A549 (cell line): ENCODE data around the gene SLC1A4.

Source experiments
- BHLHE40 ChIP-seq: IDR thresholded peaks from 2 replicates; pipeline ENCODE4 v1.6.1; 2012; ENCODE audit warnings: low read depth, low read length, inconsistent platforms
- CTCF ChIP-seq: fragments of >200 bp; sonication (Bioruptor Twin); formaldehyde crosslinking; IDR thresholded peaks from 3 replicates; pipeline ENCODE4 v1.5.1; 2016
- HOXA7 ChIP-seq: fragments of 250-450 bp; sonication (Bioruptor Pico); IDR thresholded peaks from 2 replicates; pipeline ENCODE4 v1.5.0; 2020; ENCODE audit warnings: mild to moderate bottlenecking, moderate library complexity
- POLR2AphosphoS2 ChIP-seq: conservative IDR thresholded peaks from 2 replicates; pipeline ENCODE4 v1.6.1; 2012; ENCODE audit warnings: low read length, improper control_type of control experiment, inconsistent platforms
- TF ChIP-seq, protein P1 (sequence below): IDR thresholded peaks from 2 replicates; pipeline ENCODE4 v1.6.1; 2012

DNA sequence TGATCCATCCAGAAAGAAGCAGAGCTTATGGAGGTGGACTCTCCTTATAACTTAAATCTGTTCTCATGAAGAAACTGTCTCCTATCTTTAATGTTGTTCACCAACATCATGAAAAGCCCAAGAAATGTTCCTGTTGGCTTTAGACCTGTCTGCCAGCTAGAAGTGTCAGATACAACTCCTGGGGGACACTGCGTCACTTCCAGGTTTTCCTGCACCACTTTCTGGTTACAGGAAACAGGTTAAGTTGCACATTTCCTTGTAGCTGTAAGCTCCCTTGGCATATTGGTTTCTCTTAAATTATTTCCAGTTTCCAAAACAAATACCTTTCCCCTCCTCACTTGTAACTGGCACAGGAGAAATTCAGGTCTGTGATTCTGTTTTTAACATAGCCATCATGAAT lies 69.9 kb downstream of the SLC1A4 start:
- TF ChIP-seq CTCF, result no peak
- TF ChIP-seq, protein P1, sequence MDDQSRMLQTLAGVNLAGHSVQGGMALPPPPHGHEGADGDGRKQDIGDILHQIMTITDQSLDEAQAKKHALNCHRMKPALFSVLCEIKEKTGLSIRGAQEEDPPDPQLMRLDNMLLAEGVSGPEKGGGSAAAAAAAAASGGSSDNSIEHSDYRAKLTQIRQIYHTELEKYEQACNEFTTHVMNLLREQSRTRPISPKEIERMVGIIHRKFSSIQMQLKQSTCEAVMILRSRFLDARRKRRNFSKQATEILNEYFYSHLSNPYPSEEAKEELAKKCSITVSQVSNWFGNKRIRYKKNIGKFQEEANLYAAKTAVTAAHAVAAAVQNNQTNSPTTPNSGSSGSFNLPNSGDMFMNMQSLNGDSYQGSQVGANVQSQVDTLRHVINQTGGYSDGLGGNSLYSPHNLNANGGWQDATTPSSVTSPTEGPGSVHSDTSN, result no peak
- TF ChIP-seq HOXA7, result no peak
- no peak for TF ChIP-seq BHLHE40
- TF ChIP-seq POLR2AphosphoS2, result no peak
